HUES6 (cell line): ENCODE results near the gene AKR1C3.

Experiments used
- H3K27ac ChIP-seq: 2 replicates; pipeline ENCODE4 v1.7.0; 2013; ENCODE audit warnings: low read depth, mild to moderate bottlenecking, low read length, inconsistent platforms
- H3K27me3 ChIP-seq: 2 replicates; pipeline ENCODE4 v1.6.1; 2013; ENCODE audit warnings: low read length; ENCODE audit not compliant: control insufficient read depth, insufficient read depth
- H3K36me3 ChIP-seq: 2 replicates; pipeline ENCODE4 v1.6.1; 2013; ENCODE audit warnings: low read length; ENCODE audit not compliant: control insufficient read depth, insufficient read depth
- H3K4me1 ChIP-seq: 2 replicates; pipeline ENCODE4 v1.6.1; 2013; ENCODE audit warnings: low read length; ENCODE audit not compliant: control insufficient read depth, insufficient read depth
- H3K4me3 ChIP-seq: 2 replicates; pipeline ENCODE4 v1.5.1; 2013; ENCODE audit warnings: low read depth, low read length
- H3K9ac ChIP-seq: one replicate; pipeline ENCODE4 v1.6.1; 2013; ENCODE audit warnings: mild to moderate bottlenecking, low read length
- H3K9me3 ChIP-seq: 2 replicates; pipeline ENCODE4 v1.6.1; 2013; ENCODE audit warnings: low read depth, low read length; ENCODE audit not compliant: control insufficient read depth, insufficient read depth

AKR1C3 gene

GRCh38 chr10:5068274-5068984 is 25.8 kb upstream of the AKR1C3 start:
- no peak overlapping the region for H3K4me3 ChIP-seq
- H3K9me3 ChIP-seq, result peaks cover 28% of the 10 kb centered on the region
- H3K27ac ChIP-seq, result no peak overlapping the region

GRCh38 chr10:5070648-5071410 is 23.4 kb upstream of the AKR1C3 start:
- H3K9me3 ChIP-seq, result peaks cover 28% of the 10 kb centered on the region
- no peak overlapping the region for H3K4me3 ChIP-seq
- H3K27me3 ChIP-seq, result no peaks in the 10 kb centered on the region
- H3K9ac ChIP-seq, result no peak overlapping the region
- H3K36me3 ChIP-seq, result no peaks in the 10 kb centered on the region
- no peak overlapping the region for H3K27ac ChIP-seq
- peaks cover 12% of the 10 kb centered on the region for H3K4me1 ChIP-seq

More at GRCh38 chr10:5068274-5068984, 25.8 kb upstream of the AKR1C3 start:
- no peaks in the 10 kb centered on the region for H3K36me3 ChIP-seq
- H3K9ac ChIP-seq, result no peak overlapping the region
- peaks cover 12% of the 10 kb centered on the region for H3K4me1 ChIP-seq
- H3K27me3 ChIP-seq, result no peaks in the 10 kb centered on the region

- Histone ChIP-seq H3K4me3 (no peak overlapping the region), H3K27me3 (no peaks in the 10 kb centered on the region), H3K9me3 (peaks cover 28% of the 10 kb centered on the region)
Measured at GRCh38 chr10:5071411-5072198, 22.6 kb upstream of the AKR1C3 start.

GRCh38 chr10:5073659-5074058 is 20.6 kb upstream of the AKR1C3 start:
- H3K27me3 ChIP-seq, result no peaks in the 10 kb centered on the region
- H3K9me3 ChIP-seq, result peaks cover 26% of the 10 kb centered on the region
- peaks cover 12% of the 10 kb centered on the region for H3K4me1 ChIP-seq
- H3K9ac ChIP-seq, result no peak overlapping the region
- no peak overlapping the region for H3K4me3 ChIP-seq
- H3K27ac ChIP-seq, result no peak overlapping the region
- no peaks in the 10 kb centered on the region for H3K36me3 ChIP-seq

More at GRCh38 chr10:5071411-5072198, 22.6 kb upstream of the AKR1C3 start:
- H3K9ac ChIP-seq, result no peak overlapping the region
- peaks cover 12% of the 10 kb centered on the region for H3K4me1 ChIP-seq
- 0 out of 2 replicates have a peak overlapping the region, but pooled peaks have one; percentile 22 for H3K27ac ChIP-seq
- H3K36me3 ChIP-seq, result no peaks in the 10 kb centered on the region

GRCh38 chr10:5076615-5077014 is 17.6 kb upstream of the AKR1C3 start:
- Histone ChIP-seq H3K9me3 (no peaks in the 10 kb centered on the region), H3K4me1 (peaks cover 14% of the 10 kb centered on the region), H3K36me3 (no peaks in the 10 kb centered on the region), H3K4me3 (no peak overlapping the region), H3K27ac (no peak overlapping the region), H3K27me3 (no peaks in the 10 kb centered on the region), H3K9ac (no peak overlapping the region)

- Histone ChIP-seq H3K4me1 (peaks cover 7% of the 10 kb centered on the region; the same call in 1 of the 2 replicates), H3K9ac (no peak overlapping the region), H3K9me3 (no peaks in the 10 kb centered on the region), H3K27ac (no peak overlapping the region), H3K36me3 (no peaks in the 10 kb centered on the region), H3K27me3 (no peaks in the 10 kb centered on the region), H3K4me3 (no peak overlapping the region)
Measured at GRCh38 chr10:5078547-5079180, 15.6 kb upstream of the AKR1C3 start.

- Histone ChIP-seq H3K27ac (no peak overlapping the region), H3K9me3 (no peaks in the 10 kb centered on the region), H3K36me3 (no peaks in the 10 kb centered on the region), H3K4me3 (no peak overlapping the region), H3K9ac (no peak overlapping the region), H3K4me1 (peaks cover 7% of the 10 kb centered on the region; the same call in 1 of the 2 replicates), H3K27me3 (no peaks in the 10 kb centered on the region)
Measured at GRCh38 chr10:5079306-5079830, 14.8 kb upstream of the AKR1C3 start.

GRCh38 chr10:5079836-5080235 is 14.4 kb upstream of the AKR1C3 start:
- Histone ChIP-seq H3K4me1 (peaks cover 7% of the 10 kb centered on the region; the same call in 1 of the 2 replicates), H3K9ac (no peak overlapping the region), H3K27ac (no peak overlapping the region), H3K9me3 (no peaks in the 10 kb centered on the region), H3K27me3 (no peaks in the 10 kb centered on the region), H3K36me3 (no peaks in the 10 kb centered on the region), H3K4me3 (no peak overlapping the region)

GRCh38 chr10:5081091-5081490 is 13.1 kb upstream of the AKR1C3 start:
- no peaks in the 10 kb centered on the region for H3K36me3 ChIP-seq
- H3K9ac ChIP-seq, result no peak overlapping the region
- no peak overlapping the region for H3K27ac ChIP-seq
- H3K4me3 ChIP-seq, result no peak overlapping the region
- peaks cover 7% of the 10 kb centered on the region; the same call in 1 of the 2 replicates for H3K4me1 ChIP-seq
- H3K9me3 ChIP-seq, result no peaks in the 10 kb centered on the region
- H3K27me3 ChIP-seq, result no peaks in the 10 kb centered on the region

- H3K36me3 ChIP-seq, result no peaks in the 10 kb centered on the region
- H3K27me3 ChIP-seq, result no peaks in the 10 kb centered on the region
- H3K9me3 ChIP-seq, result no peaks in the 10 kb centered on the region
- H3K9ac ChIP-seq, result no peak overlapping the region
- no peak overlapping the region for H3K27ac ChIP-seq
- no peaks in the 10 kb centered on the region for H3K4me1 ChIP-seq
- H3K4me3 ChIP-seq, result no peak overlapping the region
Measured at GRCh38 chr10:5088703-5089261, 5.4 kb upstream of the AKR1C3 start.
